ENCODE measurements around the gene HMCN1. TPM values are rescaled to one million over a fixed set of nuclear protein-coding genes. Genes with fewer than 3 reads are reported as not detected.

HMCN1 gene
- total RNA-seq, 1 donor from 2014 or later: 8.9 TPM

GRCh38 chr1:185821612-185822385, 87.6 kb downstream of the HMCN1 start:
- Histone ChIP-seq H3K27me3 (ENCODE audit: low read depth) (no peaks in the 10 kb centered on the region), H3K9me3 (replicated peaks) (no peaks in the 10 kb centered on the region), H3K36me3 (no peaks in the 10 kb centered on the region), H3K4me3 (no peak overlapping the region), H3K4me1 (peaks cover 6% of the 10 kb centered on the region), H3K27ac (replicated peaks) (no peak overlapping the region)
- TF ChIP-seq CTCF (IDR thresholded peaks at IDR 0.05; ENCODE audit: borderline replicate concordance): no peak
- intact Hi-C loops (cut with micrococcal nuclease): no loop called here
- DNase-seq: no peak

GRCh38 chr1:185823467-185823866, 89.3 kb downstream of the HMCN1 start:
- DNase-seq: no peak
- H3K9me3 ChIP-seq (replicated peaks): no peaks in the 10 kb centered on the region
- peaks cover 6% of the 10 kb centered on the region for H3K4me1 ChIP-seq
- H3K36me3 ChIP-seq: no peaks in the 10 kb centered on the region
- no peak for TF ChIP-seq CTCF (IDR thresholded peaks at IDR 0.05; ENCODE audit: borderline replicate concordance)
- no peak overlapping the region for H3K27ac ChIP-seq (replicated peaks)
- H3K4me3 ChIP-seq: no peak overlapping the region
- H3K27me3 ChIP-seq (ENCODE audit: low read depth): no peaks in the 10 kb centered on the region
- intact Hi-C loops (cut with micrococcal nuclease): no loop called here

GRCh38 chr1:185824106-185824505, 89.9 kb downstream of the HMCN1 start:
- no peak for DNase-seq
- H3K27me3 ChIP-seq (ENCODE audit: low read depth): no peaks in the 10 kb centered on the region
- no peak for TF ChIP-seq CTCF (IDR thresholded peaks at IDR 0.05; ENCODE audit: borderline replicate concordance)
- no peaks in the 10 kb centered on the region for H3K9me3 ChIP-seq (replicated peaks)
- H3K27ac ChIP-seq (replicated peaks): no peak overlapping the region
- peaks cover 6% of the 10 kb centered on the region for H3K4me1 ChIP-seq
- H3K36me3 ChIP-seq: no peaks in the 10 kb centered on the region
- intact Hi-C loops (cut with micrococcal nuclease): no loop called here
- no peak overlapping the region for H3K4me3 ChIP-seq

GRCh38 chr1:185825556-185825955, 91.4 kb downstream of the HMCN1 start:
- no peak for DNase-seq
- no peak overlapping the region for H3K27ac ChIP-seq (replicated peaks)
- intact Hi-C loops (cut with micrococcal nuclease): no loop called here
- H3K4me1 ChIP-seq: peaks cover 6% of the 10 kb centered on the region
- TF ChIP-seq CTCF (IDR thresholded peaks at IDR 0.05; ENCODE audit: borderline replicate concordance): no peak
- H3K9me3 ChIP-seq (replicated peaks): no peaks in the 10 kb centered on the region
- no peaks in the 10 kb centered on the region for H3K36me3 ChIP-seq
- no peaks in the 10 kb centered on the region for H3K27me3 ChIP-seq (ENCODE audit: low read depth)
- H3K4me3 ChIP-seq: no peak overlapping the region

- Histone ChIP-seq H3K27me3 (ENCODE audit: low read depth) (no peaks in the 10 kb centered on the region), H3K4me1 (no peaks in the 10 kb centered on the region), H3K9me3 (replicated peaks) (no peaks in the 10 kb centered on the region), H3K36me3 (no peaks in the 10 kb centered on the region), H3K4me3 (no peak overlapping the region), H3K27ac (replicated peaks) (no peak overlapping the region)
- no peak for TF ChIP-seq CTCF (IDR thresholded peaks at IDR 0.05; ENCODE audit: borderline replicate concordance)
- intact Hi-C loops (cut with micrococcal nuclease): no loop called here
- DNase-seq: no peak
These were observed 100.2 kb downstream of the HMCN1 start for GRCh38 chr1:185834371-185834905.
